Ectodermal cell (in vitro differentiated cells): ENCODE measurements around the gene COL24A1. TPM values are rescaled to one million over a fixed set of nuclear protein-coding genes. Genes with fewer than 3 reads are reported as not detected.

Source experiments
- H3K27ac ChIP-seq: 2 replicates; pipeline ENCODE4 v1.7.0; 2013; ENCODE audit warnings: mild to moderate bottlenecking, low read depth, low read length; ENCODE audit not compliant: insufficient read depth, poor library complexity, severe bottlenecking
- H3K27me3 ChIP-seq: 2 replicates; pipeline ENCODE4 v1.7.0; 2013; ENCODE audit warnings: mild to moderate bottlenecking, low read length; ENCODE audit not compliant: insufficient read depth, control insufficient read depth, poor library complexity, severe bottlenecking
- H3K36me3 ChIP-seq: one replicate; pipeline ENCODE4 v1.7.0; 2013; ENCODE audit warnings: low read length; ENCODE audit not compliant: control insufficient read depth, insufficient read depth
- H3K4me1 ChIP-seq: one replicate; pipeline ENCODE4 v1.7.0; 2013; ENCODE audit warnings: low read length; ENCODE audit not compliant: control insufficient read depth, insufficient read depth
- H3K4me3 ChIP-seq: 2 replicates; pipeline ENCODE4 v1.7.0; 2013; ENCODE audit warnings: low read depth, low read length, control low read depth; ENCODE audit not compliant: insufficient read depth
- H3K9me3 ChIP-seq: 2 replicates; pipeline ENCODE4 v1.7.0; 2013; ENCODE audit warnings: mild to moderate bottlenecking, low read length, moderate library complexity; ENCODE audit not compliant: control insufficient read depth
- WGBS, 2 experiments: methylation state at CpG; one replicate each; pipeline ENCODE4 v1.1.7; 2013; ENCODE audit warnings: missing lambda C conversion rate in 2 of 2; 5-methylcytosine and 5-hydroxymethylcytosine counted together
- polyA plus RNA-seq, 4 experiments: library from polyadenylated mRNA; stranded (reverse); fragments of 50-300 nt; gene quantifications; one replicate each; pipeline ENCODE4 v1.2.3, GENCODE V29; 2013

The COL24A1 gene
- polyA plus RNA-seq (2013, experiment 1 of 4), result 0.06 TPM
- polyA plus RNA-seq (2013, experiment 2 of 4), result 0.30 TPM
- polyA plus RNA-seq (2013, experiment 3 of 4), result not detected
- 0.28 TPM for polyA plus RNA-seq (2013, experiment 4 of 4)

DNA sequence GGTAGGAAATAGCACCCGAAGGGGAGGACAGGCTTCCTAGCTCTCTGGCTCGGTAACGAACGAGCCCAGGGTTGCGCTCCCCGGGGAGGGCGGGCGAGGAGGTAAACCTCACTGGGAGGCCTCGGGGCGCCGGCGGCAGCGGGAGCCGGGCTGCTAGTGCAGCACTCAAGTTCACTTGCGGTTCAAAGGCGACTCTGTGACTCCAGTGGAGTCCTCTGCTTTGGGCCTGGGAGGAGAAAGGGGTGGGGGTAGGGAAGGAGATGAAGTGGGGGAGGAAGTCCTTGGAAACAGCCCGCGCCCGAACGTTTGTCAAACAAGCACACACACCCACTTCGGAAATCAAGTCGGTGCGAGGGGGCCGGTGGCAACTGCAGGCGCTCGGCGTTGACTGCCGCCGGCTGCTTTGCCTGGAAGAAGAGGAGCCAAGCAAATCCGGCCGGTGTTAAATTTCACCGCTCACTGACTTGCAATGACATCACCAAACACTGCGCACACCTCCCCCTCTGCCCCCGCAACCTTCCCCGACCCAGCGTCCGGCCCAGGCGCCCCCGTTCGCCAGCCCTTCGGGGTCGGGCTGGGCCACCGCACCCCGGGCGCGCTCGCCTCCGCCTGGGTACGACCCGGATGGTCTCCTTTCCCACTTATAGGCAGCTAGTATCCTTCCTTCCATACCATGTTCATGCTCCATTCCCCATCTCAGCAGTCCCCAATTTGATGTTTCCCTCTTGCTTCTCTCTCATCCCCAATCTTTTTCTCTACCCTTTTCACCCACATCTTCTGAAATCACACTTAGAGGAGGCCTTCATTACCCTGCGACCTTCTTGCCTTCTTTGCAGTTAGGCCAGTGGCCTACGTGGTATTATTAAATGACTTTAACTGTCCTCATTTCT, at the start of gene COL24A1:
Gene COL24A1, minus strand, starts transcription at position 207 of the 890 bp plus-strand sequence. CDS start 376 bp downstream, outside the sequence.
- Histone ChIP-seq H3K27me3 (peaks cover 50% of the 10 kb centered on the region), H3K27ac (no peak within 1 kb of the TSS)

DNA sequence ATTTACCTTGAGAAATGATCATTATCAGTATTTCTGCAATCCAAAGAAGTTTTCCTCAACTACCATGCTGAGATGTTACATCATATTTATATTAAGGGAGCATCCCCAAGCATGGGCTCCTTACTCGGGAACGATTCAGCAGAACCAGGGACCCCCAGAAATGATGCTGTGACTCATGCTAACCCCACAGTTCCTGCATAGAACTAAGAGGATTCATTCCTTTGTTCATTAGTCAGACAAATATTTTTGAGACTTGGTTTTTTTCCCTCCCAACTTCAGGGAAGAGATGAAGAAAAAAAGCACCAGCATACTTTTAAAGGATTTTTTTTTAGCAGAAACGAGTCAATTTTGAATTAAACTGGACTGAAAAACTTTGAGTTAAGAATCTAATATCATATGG, 49.2 kb upstream of the COL24A1 start:
- no peak overlapping the region for H3K4me3 ChIP-seq
- 92 to 96% methylated on average over 3 of the region's 3 CpGs for WGBS, 2 experiments
- H3K27me3 ChIP-seq, result no peaks in the 10 kb centered on the region
- H3K36me3 ChIP-seq, result no peaks in the 10 kb centered on the region
- no peak overlapping the region for H3K27ac ChIP-seq
- H3K9me3 ChIP-seq, result no peaks in the 10 kb centered on the region
- H3K4me1 ChIP-seq, result no peaks in the 10 kb centered on the region

More for the DNA sequence above, at the start of gene COL24A1:
- Histone ChIP-seq H3K4me3 (peak within 1 kb of the TSS; percentile 22), H3K9me3 (no peaks in the 10 kb centered on the region), H3K4me1 (peaks cover 16% of the 10 kb centered on the region), H3K36me3 (no peaks in the 10 kb centered on the region)
- WGBS, 2 experiments, result 3 to 4% methylated on average over 52 of the region's 52 CpGs

DNA sequence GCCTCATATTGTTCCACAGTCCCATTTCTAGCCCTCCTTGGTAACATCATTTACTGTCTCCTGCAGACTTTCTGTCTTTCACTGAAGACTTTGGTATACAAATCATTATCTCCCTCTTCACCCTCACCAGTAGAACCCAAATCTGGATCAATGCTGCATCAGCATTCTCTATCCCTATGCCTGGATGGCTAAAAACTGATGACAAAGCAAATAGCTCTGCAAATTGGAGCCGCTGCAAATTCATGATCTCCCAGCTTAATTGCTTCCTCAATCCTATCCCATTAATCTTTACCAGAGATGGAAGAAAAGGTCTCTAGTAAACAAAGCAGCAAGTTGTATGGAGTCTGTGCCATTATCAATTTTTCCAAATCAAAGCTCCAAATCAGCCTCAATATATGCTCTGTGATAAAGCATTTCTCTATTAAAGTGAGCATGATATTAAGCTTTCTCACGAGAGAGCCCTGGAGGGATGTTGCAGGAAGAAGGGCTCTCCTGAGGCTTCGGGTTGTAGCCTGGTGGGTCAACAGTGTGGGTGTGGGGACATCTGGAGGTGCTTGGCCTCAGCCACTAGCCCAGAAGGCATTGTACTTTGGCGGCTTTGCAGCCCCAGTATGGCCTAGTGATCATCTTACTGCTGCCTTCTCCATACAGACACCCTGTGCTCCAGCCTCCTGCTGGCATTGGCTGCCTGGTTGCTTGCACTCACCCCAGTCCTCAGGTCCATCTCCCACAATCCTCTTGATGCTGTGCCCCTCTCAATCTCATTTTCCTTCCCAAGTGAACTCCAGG, 46.2 kb upstream of the COL24A1 start:
- H3K9me3 ChIP-seq, result no peaks in the 10 kb centered on the region
- no peaks in the 10 kb centered on the region for H3K36me3 ChIP-seq
- no peaks in the 10 kb centered on the region for H3K27me3 ChIP-seq
- no peaks in the 10 kb centered on the region for H3K4me1 ChIP-seq
- H3K4me3 ChIP-seq, result no peak overlapping the region
- H3K27ac ChIP-seq, result no peak overlapping the region
- 91 to 94% methylated on average over 4 of the region's 4 CpGs for WGBS, 2 experiments

DNA sequence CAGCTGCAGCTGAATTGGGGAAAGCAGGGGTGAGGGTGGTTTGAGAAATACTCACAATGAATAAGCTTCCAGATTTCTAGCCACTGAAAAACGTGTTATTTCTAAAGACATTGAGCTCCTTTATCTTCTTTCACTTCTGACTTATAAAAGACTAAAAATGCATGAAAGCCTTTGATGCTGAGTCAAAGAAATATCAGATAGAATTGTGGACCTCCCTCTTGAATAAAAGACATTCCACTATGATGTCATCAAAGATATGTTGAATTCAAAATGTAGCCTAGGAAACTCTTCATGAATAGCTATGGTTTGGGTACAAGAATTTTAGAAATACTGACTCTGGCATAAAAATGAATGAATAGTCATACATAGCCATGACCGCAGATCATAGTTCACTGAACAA, 44.7 kb upstream of the COL24A1 start:
- no peak overlapping the region for H3K4me3 ChIP-seq
- H3K27me3 ChIP-seq, result no peaks in the 10 kb centered on the region
- 58 to 80% methylated on average over 1 of the region's 2 CpGs for WGBS, 2 experiments
- H3K27ac ChIP-seq, result no peak overlapping the region
- no peaks in the 10 kb centered on the region for H3K4me1 ChIP-seq
- no peaks in the 10 kb centered on the region for H3K9me3 ChIP-seq
- H3K36me3 ChIP-seq, result no peaks in the 10 kb centered on the region

DNA sequence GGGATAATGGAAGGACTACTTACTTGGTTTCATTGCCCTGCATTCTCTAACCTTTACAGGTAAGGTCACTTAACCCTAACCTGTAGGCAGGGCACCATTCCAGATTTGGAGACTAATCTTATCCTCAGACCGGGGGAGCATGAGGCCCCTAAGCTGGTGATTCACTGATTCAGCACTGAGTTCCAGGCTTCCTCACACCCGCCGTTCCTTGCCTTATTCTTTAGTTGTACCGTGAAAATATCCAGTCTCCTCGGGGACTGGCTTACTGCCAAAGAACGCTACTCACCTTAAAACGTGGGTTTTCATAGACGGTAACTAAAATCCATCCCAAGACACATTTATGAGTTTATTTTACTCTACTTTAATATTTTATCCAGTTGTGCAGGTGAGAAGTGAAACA, 44.3 kb upstream of the COL24A1 start:
- no peak overlapping the region for H3K4me3 ChIP-seq
- no peak overlapping the region for H3K27ac ChIP-seq
- H3K27me3 ChIP-seq, result no peaks in the 10 kb centered on the region
- no peaks in the 10 kb centered on the region for H3K4me1 ChIP-seq
- no peaks in the 10 kb centered on the region for H3K9me3 ChIP-seq
- WGBS, 2 experiments, result 91 to 95% methylated on average over 7 to 8 of the region's 8 CpGs
- no peaks in the 10 kb centered on the region for H3K36me3 ChIP-seq

DNA sequence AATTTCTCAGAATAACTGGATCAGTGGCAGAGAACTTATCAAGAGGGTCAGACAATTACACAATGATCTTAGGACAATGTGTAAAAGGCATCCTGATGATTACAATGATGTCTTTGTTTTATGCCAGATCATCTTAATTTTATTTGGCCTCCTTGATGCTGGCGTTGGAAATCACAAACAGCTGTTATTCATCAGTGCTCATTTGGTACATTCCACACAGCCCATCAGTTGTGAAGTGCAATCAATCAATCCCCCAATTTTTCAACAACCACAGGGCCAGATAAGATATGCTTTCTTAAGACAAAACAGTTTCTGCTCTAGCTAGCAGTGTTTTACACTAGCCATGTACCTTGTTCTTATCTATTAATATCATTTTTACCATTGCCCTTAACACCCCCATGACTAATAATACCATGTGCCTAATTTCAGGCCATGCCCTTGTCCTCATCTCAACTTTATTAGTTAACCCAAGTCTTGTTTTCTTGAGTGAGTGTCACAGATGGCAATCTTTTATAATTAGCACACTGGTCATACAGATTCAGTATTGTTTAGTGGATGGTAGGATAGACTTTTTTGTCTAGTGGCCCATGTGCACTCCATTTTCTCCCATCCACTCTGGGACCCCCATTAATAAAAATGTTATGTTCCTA, 40.8 kb upstream of the COL24A1 start:
- WGBS, 2 experiments, result 91 to 93% methylated on average over 1 of the region's 1 CpG
- no peak overlapping the region for H3K27ac ChIP-seq

DNA sequence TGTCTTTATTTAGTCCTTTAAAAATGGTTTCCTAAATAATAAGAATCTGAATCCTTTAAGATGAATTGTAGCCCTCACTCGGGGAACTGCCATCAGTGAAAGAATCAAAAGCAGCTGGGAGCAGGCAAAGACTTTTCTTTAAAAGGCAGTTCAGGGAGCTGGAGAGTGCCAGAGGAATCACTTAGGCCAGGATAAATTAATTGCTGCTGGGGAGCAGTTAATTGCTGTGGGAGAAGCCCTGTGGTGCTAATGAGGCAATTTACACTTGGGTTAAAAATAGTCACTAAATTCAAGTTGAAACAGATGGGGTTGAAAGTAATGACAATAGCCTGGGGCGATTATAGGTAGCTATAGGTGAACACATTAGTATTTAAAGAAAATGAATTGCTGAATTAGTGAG, 38.7 kb upstream of the COL24A1 start:
- Histone ChIP-seq H3K9me3 (no peaks in the 10 kb centered on the region), H3K27me3 (no peaks in the 10 kb centered on the region), H3K27ac (no peak overlapping the region), H3K4me1 (peaks cover 5% of the 10 kb centered on the region), H3K36me3 (no peaks in the 10 kb centered on the region), H3K4me3 (no peak overlapping the region)
- WGBS, 2 experiments, result 29 to 34% methylated on average over 2 of the region's 2 CpGs

More for the DNA sequence above, 40.8 kb upstream of the COL24A1 start:
- no peaks in the 10 kb centered on the region for H3K9me3 ChIP-seq
- no peaks in the 10 kb centered on the region for H3K36me3 ChIP-seq
- no peaks in the 10 kb centered on the region for H3K27me3 ChIP-seq
- no peak overlapping the region for H3K4me3 ChIP-seq
- peaks cover 5% of the 10 kb centered on the region for H3K4me1 ChIP-seq

DNA sequence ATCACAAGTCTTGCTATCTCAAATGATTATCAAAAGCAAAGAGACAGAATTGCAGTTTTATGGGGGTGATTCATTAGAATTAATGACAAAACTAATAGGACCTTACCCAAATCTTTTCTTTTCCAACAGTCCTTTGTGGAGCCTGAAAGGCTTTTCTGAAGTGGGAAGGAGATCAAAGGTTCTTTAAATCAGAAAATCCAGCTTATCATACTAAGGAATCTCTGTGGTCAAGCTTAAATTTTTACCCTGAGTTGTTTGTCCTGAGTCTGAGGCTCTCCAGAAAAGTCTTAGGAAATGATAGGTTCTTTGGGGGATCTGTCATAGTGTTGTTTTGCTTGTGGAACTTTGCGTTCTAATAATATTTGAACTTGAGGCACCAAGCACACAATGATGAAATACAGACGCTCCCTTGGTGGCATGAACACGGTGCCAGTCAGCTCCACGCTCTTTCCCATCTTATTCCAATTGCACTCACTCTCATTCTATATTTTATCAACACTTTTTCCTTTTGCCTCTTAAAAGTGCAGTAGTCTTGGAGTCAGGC, 38.0 kb upstream of the COL24A1 start:
- Histone ChIP-seq H3K9me3 (no peaks in the 10 kb centered on the region), H3K27ac (no peak overlapping the region), H3K4me1 (peaks cover 5% of the 10 kb centered on the region), H3K27me3 (no peaks in the 10 kb centered on the region), H3K4me3 (no peak overlapping the region), H3K36me3 (no peaks in the 10 kb centered on the region)
- 91 to 92% methylated on average over 4 of the region's 4 CpGs for WGBS, 2 experiments

DNA sequence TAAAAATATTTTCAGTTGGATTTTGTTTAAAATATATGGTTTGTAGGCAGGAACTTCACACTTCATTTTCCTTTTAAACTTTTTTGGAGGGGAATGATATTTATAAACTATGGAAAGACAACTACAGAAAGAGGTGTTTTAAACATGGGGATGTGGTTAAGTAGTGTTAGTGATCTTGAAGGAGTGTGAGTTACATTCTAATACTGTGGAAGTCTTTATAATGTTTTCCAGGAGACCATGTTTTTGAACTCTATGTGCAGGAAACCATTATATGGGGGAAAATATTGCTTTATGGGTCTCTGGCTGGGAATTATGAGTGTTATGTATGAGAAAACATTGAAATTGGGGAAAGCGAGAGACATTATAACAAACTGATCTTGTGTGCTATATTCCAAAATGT, 35.8 kb upstream of the COL24A1 start:
- H3K27ac ChIP-seq, result no peak overlapping the region
- no peaks in the 10 kb centered on the region for H3K27me3 ChIP-seq
- WGBS, 2 experiments, result 83 to 86% methylated on average over 1 of the region's 1 CpG
- H3K36me3 ChIP-seq, result no peaks in the 10 kb centered on the region
- no peak overlapping the region for H3K4me3 ChIP-seq
- no peaks in the 10 kb centered on the region for H3K9me3 ChIP-seq
- H3K4me1 ChIP-seq, result peaks cover 5% of the 10 kb centered on the region
